ENCODE measurements around the gene NR4A1.

Gene NR4A1

GRCh38 chr12:52027085-52027843, 24.0 kb upstream of the NR4A1 start:
- Mint-ChIP-seq H3K27ac (no peak overlapping the region), H3K36me3 (no peaks in the 10 kb centered on the region), H3K27me3 (no peaks in the 10 kb centered on the region), H3K4me1 (peaks cover 33% of the 10 kb centered on the region), H3K9me3 (no peaks in the 10 kb centered on the region), H3K4me3 (no peak overlapping the region)

GRCh38 chr12:52029685-52030084, 21.6 kb upstream of the NR4A1 start:
- Mint-ChIP-seq H3K36me3 (no peaks in the 10 kb centered on the region), H3K27me3 (no peaks in the 10 kb centered on the region), H3K27ac (no peak overlapping the region), H3K4me1 (peaks cover 37% of the 10 kb centered on the region), H3K4me3 (no peak overlapping the region), H3K9me3 (no peaks in the 10 kb centered on the region)

GRCh38 chr12:52032446-52032803, 18.8 kb upstream of the NR4A1 start:
- H3K36me3 Mint-ChIP-seq, result no peaks in the 10 kb centered on the region
- no peaks in the 10 kb centered on the region for H3K27me3 Mint-ChIP-seq
- H3K4me3 Mint-ChIP-seq, result peak overlapping the region; percentile 80
- H3K9me3 Mint-ChIP-seq, result no peaks in the 10 kb centered on the region
- peaks cover 40% of the 10 kb centered on the region for H3K4me1 Mint-ChIP-seq
- peak overlapping the region; percentile 83 for H3K27ac Mint-ChIP-seq

- peak overlapping the region; percentile 83 for H3K27ac Mint-ChIP-seq
- no peaks in the 10 kb centered on the region for H3K36me3 Mint-ChIP-seq
- peaks cover 40% of the 10 kb centered on the region for H3K4me1 Mint-ChIP-seq
- H3K9me3 Mint-ChIP-seq, result no peaks in the 10 kb centered on the region
- H3K4me3 Mint-ChIP-seq, result peak overlapping the region; percentile 80
- no peaks in the 10 kb centered on the region for H3K27me3 Mint-ChIP-seq
These were observed 18.3 kb upstream of the NR4A1 start for GRCh38 chr12:52032804-52033445.

GRCh38 chr12:52033446-52034140, 17.6 kb upstream of the NR4A1 start:
- Mint-ChIP-seq H3K4me1 (peaks cover 46% of the 10 kb centered on the region), H3K27ac (peak overlapping the region; percentile 30), H3K9me3 (no peaks in the 10 kb centered on the region), H3K4me3 (peak overlapping the region; percentile 80), H3K36me3 (no peaks in the 10 kb centered on the region), H3K27me3 (no peaks in the 10 kb centered on the region)

GRCh38 chr12:52035190-52035589, 16.1 kb upstream of the NR4A1 start:
- peak overlapping the region; percentile 72 for H3K27ac Mint-ChIP-seq
- H3K9me3 Mint-ChIP-seq, result no peaks in the 10 kb centered on the region
- H3K4me1 Mint-ChIP-seq, result peaks cover 62% of the 10 kb centered on the region
- H3K27me3 Mint-ChIP-seq, result no peaks in the 10 kb centered on the region
- no peaks in the 10 kb centered on the region for H3K36me3 Mint-ChIP-seq
- peak overlapping the region; percentile 76 for H3K4me3 Mint-ChIP-seq

- no peaks in the 10 kb centered on the region for H3K27me3 Mint-ChIP-seq
- no peaks in the 10 kb centered on the region for H3K9me3 Mint-ChIP-seq
- H3K4me1 Mint-ChIP-seq, result peaks cover 69% of the 10 kb centered on the region
- peak overlapping the region; percentile 76 for H3K4me3 Mint-ChIP-seq
- no peaks in the 10 kb centered on the region for H3K36me3 Mint-ChIP-seq
- peak overlapping the region; percentile 72 for H3K27ac Mint-ChIP-seq
These were observed 15.3 kb upstream of the NR4A1 start for GRCh38 chr12:52035926-52036325.

- H3K9me3 Mint-ChIP-seq, result no peaks in the 10 kb centered on the region
- peak overlapping the region; percentile 76 for H3K4me3 Mint-ChIP-seq
- H3K36me3 Mint-ChIP-seq, result no peaks in the 10 kb centered on the region
- no peak overlapping the region for H3K27ac Mint-ChIP-seq
- no peaks in the 10 kb centered on the region for H3K27me3 Mint-ChIP-seq
- peaks cover 75% of the 10 kb centered on the region for H3K4me1 Mint-ChIP-seq
These were observed 14.6 kb upstream of the NR4A1 start for GRCh38 chr12:52036587-52037171.

- Mint-ChIP-seq H3K36me3 (no peaks in the 10 kb centered on the region), H3K27ac (no peak overlapping the region), H3K9me3 (no peaks in the 10 kb centered on the region), H3K4me1 (peaks cover 75% of the 10 kb centered on the region), H3K27me3 (no peaks in the 10 kb centered on the region), H3K4me3 (peak overlapping the region; percentile 79)
These were observed 13.9 kb upstream of the NR4A1 start for GRCh38 chr12:52037248-52037861.

GRCh38 chr12:52038447-52038846, 12.8 kb upstream of the NR4A1 start:
- Mint-ChIP-seq H3K4me1 (peaks cover 71% of the 10 kb centered on the region), H3K27me3 (no peaks in the 10 kb centered on the region), H3K9me3 (no peaks in the 10 kb centered on the region), H3K27ac (peak overlapping the region; percentile 53), H3K36me3 (no peaks in the 10 kb centered on the region), H3K4me3 (peak overlapping the region; percentile 79)

GRCh38 chr12:52041035-52041434, 10.2 kb upstream of the NR4A1 start:
- Mint-ChIP-seq H3K27ac (no peak overlapping the region), H3K9me3 (no peaks in the 10 kb centered on the region), H3K4me1 (peaks cover 52% of the 10 kb centered on the region), H3K36me3 (no peaks in the 10 kb centered on the region), H3K27me3 (no peaks in the 10 kb centered on the region), H3K4me3 (peak overlapping the region; percentile 30)

- Mint-ChIP-seq H3K27me3 (no peaks in the 10 kb centered on the region), H3K4me1 (peaks cover 46% of the 10 kb centered on the region), H3K4me3 (peak overlapping the region; percentile 49), H3K9me3 (no peaks in the 10 kb centered on the region), H3K36me3 (no peaks in the 10 kb centered on the region), H3K27ac (peak overlapping the region; percentile 68)
These were observed 9.5 kb upstream of the NR4A1 start for GRCh38 chr12:52041695-52042123.

- peak overlapping the region; percentile 49 for H3K4me3 Mint-ChIP-seq
- no peak overlapping the region for H3K27ac Mint-ChIP-seq
- no peaks in the 10 kb centered on the region for H3K9me3 Mint-ChIP-seq
- H3K27me3 Mint-ChIP-seq, result no peaks in the 10 kb centered on the region
- no peaks in the 10 kb centered on the region for H3K36me3 Mint-ChIP-seq
- H3K4me1 Mint-ChIP-seq, result peaks cover 46% of the 10 kb centered on the region
These were observed 8.4 kb upstream of the NR4A1 start for GRCh38 chr12:52042706-52043385.

- Mint-ChIP-seq H3K9me3 (no peaks in the 10 kb centered on the region), H3K27ac (no peak overlapping the region), H3K27me3 (no peaks in the 10 kb centered on the region), H3K36me3 (no peaks in the 10 kb centered on the region), H3K4me1 (peaks cover 40% of the 10 kb centered on the region), H3K4me3 (no peak overlapping the region)
These were observed 7.6 kb upstream of the NR4A1 start for GRCh38 chr12:52043386-52044212.
